GM12878 (cell line): ENCODE data around the gene UCKL1. TPM values are rescaled to one million over a fixed set of nuclear protein-coding genes. Genes with fewer than 3 reads are reported as not detected.
A peak's percentile ranks its signal among the peaks of the same experiment; 100 is the strongest.

Experiments
- ATAC-seq: fragments of 200-7000 bp; cut with Tn5 transposase; 3 replicates; pipeline ENCODE4 v1.9.1; 2020; ENCODE audit warnings: mild to moderate bottlenecking, moderate library complexity
- BruUV-seq: library from RNA; stranded (reverse); fragments of 400-500 nt; replicated peaks from 2 replicates; lab custom pipeline; 2021; lab: Mats Ljungman, UMichigan
- CTCF ChIA-PET: fragments of 300-600 bp; sonication (Branson Sonifier 250); formaldehyde crosslinking; extraction: SDS; loops from one replicate; lab custom pipeline; 2021; ENCODE audit warnings: inconsistent platforms; lab: Yijun Ruan, JAX
- POLR2A ChIA-PET: fragments of 350-600 bp; formaldehyde crosslinking; extraction: SDS; loops from one replicate; lab custom pipeline; 2021; ENCODE audit warnings: inconsistent platforms; lab: Charles Lee
- RAD21 ChIA-PET: fragments of 300-600 bp; sonication (Branson Sonifier 250); formaldehyde crosslinking; loops from one replicate; lab custom pipeline; 2023; ENCODE audit warnings: antibody characterized with exemption; ENCODE audit not compliant: unreplicated experiment; lab: Charles Lee
- SMC1A ChIA-PET: fragments of 300-600 bp; sonication (Branson Sonifier 250); formaldehyde crosslinking; loops from one replicate; lab custom pipeline; 2023; ENCODE audit not compliant: unreplicated experiment, uncharacterized antibody; lab: Charles Lee
- DNase-seq: peaks from one replicate; pipeline ENCODE4 v3.0.0-alpha.2; 2011; ENCODE audit warnings: low read depth, low spot score
- FAIRE-seq: peaks from 3 replicates; lab custom pipeline; 2011; peaks lifted over from hg19 to GRCh38; lab: Jason Lieb, UNC
- H2AFZ ChIP-seq: 2 replicates; pipeline ENCODE4 v1.6.0; 2011; ENCODE audit warnings: low read depth, low read length, control low read depth; ENCODE audit not compliant: control insufficient read depth
- H3K27ac ChIP-seq: 2 replicates; pipeline ENCODE4 v1.5.1; 2011; ENCODE audit warnings: control low read depth; ENCODE audit not compliant: control insufficient read depth, insufficient read depth
- H3K27me3 ChIP-seq, 2 experiments: replicated peaks in 1 of 2; 2 replicates each; pipeline versions ENCODE4 v1.6.0 to v1.6.1; 2011; ENCODE audit warnings: low read length in 1 of 2; ENCODE audit not compliant: control insufficient read depth in 2 of 2, insufficient read depth in 2 of 2
- H3K36me3 ChIP-seq, 2 experiments: 2 replicates each; pipeline ENCODE4 v1.5.1; 2011; ENCODE audit warnings: low read length in 1 of 2; ENCODE audit not compliant: control insufficient read depth in 2 of 2, insufficient read depth in 2 of 2
- H3K4me1 ChIP-seq: 2 replicates; pipeline ENCODE4 v1.6.1; 2011; ENCODE audit warnings: mild to moderate bottlenecking, low read length, moderate library complexity, mixed read lengths; ENCODE audit not compliant: control insufficient read depth, insufficient read depth
- H3K4me2 ChIP-seq: 2 replicates; pipeline ENCODE4 v1.6.0; 2011; ENCODE audit warnings: control low read depth; ENCODE audit not compliant: control insufficient read depth, insufficient read depth
- H3K4me3 ChIP-seq: fragments of 200-600 bp; sonication (generic); 2 replicates; pipeline ENCODE4 v1.5.1; 2016
- H3K79me2 ChIP-seq: 2 replicates; pipeline ENCODE4 v1.6.0; 2011; ENCODE audit warnings: low read length; ENCODE audit not compliant: control insufficient read depth, insufficient read depth
- H3K9ac ChIP-seq: 2 replicates; pipeline ENCODE4 v1.8.0; 2011; ENCODE audit warnings: low read length, control low read depth, mixed read lengths; ENCODE audit not compliant: control insufficient read depth, insufficient read depth
- H3K9me3 ChIP-seq: replicated peaks from 3 replicates; pipeline ENCODE4 v1.5.1; 2011; ENCODE audit warnings: mild to moderate bottlenecking, low read length; ENCODE audit not compliant: control insufficient read depth, insufficient read depth
- H4K20me1 ChIP-seq: 2 replicates; pipeline ENCODE4 v1.6.0; 2011; ENCODE audit not compliant: control insufficient read depth, insufficient read depth
- CHD1 ChIP-seq: IDR thresholded peaks from 2 replicates; pipeline ENCODE4 v1.6.1; 2012; ENCODE audit warnings: low read depth, low read length, improper control_type of control experiment
- E2F8 ChIP-seq: fragments of 450-650 bp; IDR thresholded peaks from 2 replicates; pipeline ENCODE4 v1.6.1; 2018; ENCODE audit warnings: mild to moderate bottlenecking, low read depth, moderate library complexity; ENCODE audit not compliant: partially characterized antibody
- EGR1 ChIP-seq, 2 experiments: IDR thresholded peaks; 1 replicate in 1 of 2; 2 replicates in 1 of 2; pipeline ENCODE4 v1.6.1; 2011 to 2012; ENCODE audit warnings: low read depth in 2 of 2, low read length in 2 of 2, borderline replicate concordance in 1 of 2, mild to moderate bottlenecking in 1 of 2, moderate library complexity in 1 of 2
- LARP7 ChIP-seq: fragments of 450-650 bp; IDR thresholded peaks from 2 replicates; pipeline ENCODE4 v1.6.1; 2017; ENCODE audit warnings: mild to moderate bottlenecking
- MEF2B ChIP-seq: fragments of 450-650 bp; IDR thresholded peaks from 2 replicates; pipeline ENCODE4 v1.6.1; 2018; ENCODE audit warnings: mild to moderate bottlenecking, moderate library complexity; ENCODE audit not compliant: partially characterized antibody, poor library complexity, severe bottlenecking
- NFYB ChIP-seq: IDR thresholded peaks from 2 replicates; pipeline ENCODE4 v1.6.1; 2011; ENCODE audit warnings: low read depth, mild to moderate bottlenecking, low read length, improper control_type of control experiment, moderate library complexity; ENCODE audit not compliant: insufficient read depth
- POLR2AphosphoS2 ChIP-seq: IDR thresholded peaks from 2 replicates; pipeline ENCODE4 v1.6.1; 2011; ENCODE audit warnings: low read depth, mild to moderate bottlenecking, low read length, improper control_type of control experiment, moderate library complexity
- RAD51 ChIP-seq: fragments of 450-650 bp; IDR thresholded peaks from 2 replicates; pipeline ENCODE4 v1.6.1; 2016; ENCODE audit warnings: moderate library complexity, mild to moderate bottlenecking, inconsistent platforms
- RB1 ChIP-seq: fragments of 450-650 bp; formaldehyde crosslinking; IDR thresholded peaks from 2 replicates; pipeline ENCODE4 v1.6.1; 2017; ENCODE audit warnings: mild to moderate bottlenecking, borderline replicate concordance
- RELA ChIP-seq: fragments of 450-650 bp; IDR thresholded peaks from 2 replicates; pipeline ENCODE4 v1.8.0; 2014; ENCODE audit warnings: borderline replicate concordance; ENCODE audit not compliant: partially characterized antibody
- SMC3 ChIP-seq: IDR thresholded peaks from 2 replicates; pipeline ENCODE4 v1.6.1; 2011; ENCODE audit warnings: low read length, improper control_type of control experiment, borderline replicate concordance
- YBX1 ChIP-seq: fragments of 450-650 bp; IDR thresholded peaks from 2 replicates; pipeline ENCODE4 v1.6.1; 2016; ENCODE audit warnings: antibody characterized with exemption
- WGBS: methylation state at CpG from one replicate; pipeline ENCODE4 v1.1.6; 2016; ENCODE audit warnings: low lambda C conversion rate; ENCODE audit not compliant: insufficient replicate concordance, insufficient coverage; ENCODE audit errors: missing lambda C conversion rate; 5-methylcytosine and 5-hydroxymethylcytosine counted together
- in situ Hi-C: fragments of 300-500 bp; cut with MboI; formaldehyde crosslinking; loops from 9 replicates; pipeline ENCODE4 v1.14.3; 2018; ENCODE audit warnings: mixed read lengths
- intact Hi-C: fragments of 100-400 bp; cut with micrococcal nuclease; formaldehyde crosslinking; loops from one replicate; pipeline ENCODE4 v1.14.2; 2022; ENCODE audit not compliant: unreplicated experiment
- polyA plus RNA-seq, 11 experiments: library from polyadenylated mRNA; depleted of rRNA in 4 of 11; unstranded in 6 of 11; stranded (reverse) in 5 of 11; fragments of >200 nt; fragmentation: Nextera tagmentation in 4 of 11; fragmentation: Illumina TruSeq in 1 of 11; extraction: Ambion mirVana in 4 of 11; extraction: Trizol in 1 of 11; gene quantifications; 1 replicate in 1 of 11; 2 replicates in 10 of 11; pipeline versions ENCODE4 v1.2.1 to v1.2.3, GENCODE V29; 2011 to 2016; ENCODE audit warnings: inconsistent platforms in 2 of 11, missing spikeins in 2 of 11, low read depth in 1 of 11
- total RNA-seq, 4 experiments: library from RNA; depleted of rRNA in 3 of 4; stranded (reverse); fragments of >200 nt in 3 of 4; fragmentation: Illumina TruSeq in 1 of 4; extraction: Trizol in 1 of 4; gene quantifications; 2 replicates each; pipeline versions ENCODE4 v1.2.1 to v1.2.3, GENCODE V29; 2013 to 2021

UCKL1 gene
- total and polyA plus RNA-seq, 10 of the 15 experiments (the other 5 are each of a cell fraction or from before 2014, with no cell fraction given) = 2.4 to 36.3 (median 24.8) TPM

GRCh38 chr20:63957690-63958441 lies 1.6 kb upstream of the UCKL1 start:
- FAIRE-seq = no peak
- H2AFZ ChIP-seq = peak overlapping the region; percentile 58
- no peak overlapping the region; the same call in 1 of the 2 replicates for H3K4me3 ChIP-seq
- DNase-seq = no peak
- in situ Hi-C loops (no loop called here), intact Hi-C loops (loop anchor here (2.0 to 5.0 kb wide), 3 partner anchors 15 to 251 kb away; partner anchors contain the start of gene ARFRP1)
- ChIA-PET POLR2A (interaction anchor here (1.7 to 2.4 kb wide), 2 partner anchors 11 to 23 kb away, joined by 5 to 11 read pairs; partner anchors contain the start of gene PRPF6), RAD21 (interaction anchor here (0.6 to 2.2 kb wide), 6 partner anchors 16 to 105 kb away, joined by 3 to 10 read pairs (median 6); partner anchors contain the start of genes PRPF6 and TCEA2), SMC1A (no interaction called here), CTCF (interaction anchor here (0.7 to 1.8 kb wide), 3 partner anchors 15 to 99 kb away, joined by 3 to 12 read pairs (median 4); no protein-coding TSS in a partner anchor)
- no peaks in the 10 kb centered on the region for H3K9me3 ChIP-seq
- WGBS = 22% methylated on average over 12 of the region's 13 CpGs
- H4K20me1 ChIP-seq = no peaks in the 10 kb centered on the region
- H3K79me2 ChIP-seq = peaks cover 24% of the 10 kb centered on the region
- H3K36me3 ChIP-seq = peaks cover 0 to 4% of the 10 kb centered on the region in 2 experiments; a peak in 2 of 4 replicates
- peak overlapping the region; percentile 86 for H3K4me2 ChIP-seq
- peaks cover 7% of the 10 kb centered on the region for H3K4me1 ChIP-seq
- BruUV-seq = no TSS peak
- H3K9ac ChIP-seq = no peak overlapping the region
- TF ChIP-seq NFYB = no peak
- TF ChIP-seq CHD1 = no peak
- no peak for TF ChIP-seq RB1
- peak; percentile 32 for TF ChIP-seq MEF2B
- peak; percentile 38 for TF ChIP-seq RELA
- TF ChIP-seq RAD51 = no peak
- no peak for TF ChIP-seq YBX1
- TF ChIP-seq EGR1 (IDR thresholded peaks at IDR 0.05; ENCODE audit: borderline replicate concordance in 1 of 2, low read depth in 2 of 2, low read length in 2 of 2) = peak; percentile 63 to 91
- TF ChIP-seq SMC3 = no peak
- 0 out of 2 replicates have a peak, but pooled peaks have one; percentile 4 for TF ChIP-seq POLR2AphosphoS2
- TF ChIP-seq LARP7 = no peak
- TF ChIP-seq E2F8 = no peak
- H3K27me3 ChIP-seq = no peaks in the 10 kb centered on the region
- no peak for ATAC-seq
- peak overlapping the region; percentile 72 for H3K27ac ChIP-seq
